Measurements from ENCODE around the gene MEGF6.

The MEGF6 gene

DNA sequence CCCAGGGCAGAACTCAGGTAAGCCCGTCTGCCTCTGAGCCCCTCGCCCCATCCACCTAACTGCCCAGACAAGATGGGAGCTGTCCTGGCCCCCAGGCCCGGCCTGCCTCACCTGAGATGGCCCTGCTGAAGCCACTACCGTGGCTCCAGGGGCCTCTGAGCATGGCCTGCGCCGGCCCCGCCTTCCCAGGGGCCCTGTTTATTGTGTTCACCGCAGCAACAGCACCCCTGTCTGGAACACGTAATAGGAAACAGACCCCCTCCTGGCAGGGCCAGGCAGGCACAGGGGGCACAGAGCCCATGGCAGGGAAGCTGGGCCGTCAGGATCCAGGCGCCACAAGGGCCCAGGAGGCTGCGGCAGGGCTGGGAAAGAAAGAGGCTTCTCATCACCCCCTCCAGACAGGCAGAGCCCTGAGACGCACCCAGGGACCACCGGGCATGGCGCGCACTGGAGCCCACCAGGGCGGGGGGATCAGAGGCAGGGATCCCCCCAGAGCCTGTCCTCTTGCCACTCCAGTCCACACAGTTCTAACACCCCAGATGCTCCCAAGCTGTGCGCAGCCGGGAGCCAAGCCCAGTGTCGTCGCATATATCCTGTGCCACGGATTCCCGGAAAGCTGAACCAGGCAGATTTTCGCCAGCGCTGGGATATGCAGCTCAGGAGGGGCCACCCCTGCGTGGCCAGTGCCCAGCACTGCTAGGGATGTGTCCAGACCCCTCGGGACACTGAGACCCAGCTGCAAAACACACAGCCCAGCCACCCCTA is 94.2 kb downstream of the MEGF6 start:
- DNase-seq: no peak

DNA sequence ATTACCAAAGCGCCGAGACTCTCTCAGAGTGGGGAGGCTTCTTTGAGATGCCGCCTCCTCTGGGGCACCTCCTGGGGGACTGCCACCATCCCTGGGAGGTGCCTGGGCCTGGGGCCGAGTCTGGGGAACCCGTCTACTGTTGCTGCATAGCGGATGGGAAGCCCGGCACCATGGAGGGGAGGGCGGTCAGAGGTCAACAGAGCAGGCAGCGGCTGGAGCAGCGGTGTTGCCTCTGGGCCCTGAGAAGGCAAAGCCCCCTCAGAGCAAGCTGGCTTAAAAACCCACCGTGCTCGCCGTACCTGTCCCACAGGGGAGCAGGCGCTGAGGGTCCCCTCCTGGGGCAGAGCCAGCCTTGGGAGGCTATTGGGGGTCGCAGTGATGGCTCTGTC is 94.8 kb downstream of the MEGF6 start:
- DNase-seq: no peak

DNA sequence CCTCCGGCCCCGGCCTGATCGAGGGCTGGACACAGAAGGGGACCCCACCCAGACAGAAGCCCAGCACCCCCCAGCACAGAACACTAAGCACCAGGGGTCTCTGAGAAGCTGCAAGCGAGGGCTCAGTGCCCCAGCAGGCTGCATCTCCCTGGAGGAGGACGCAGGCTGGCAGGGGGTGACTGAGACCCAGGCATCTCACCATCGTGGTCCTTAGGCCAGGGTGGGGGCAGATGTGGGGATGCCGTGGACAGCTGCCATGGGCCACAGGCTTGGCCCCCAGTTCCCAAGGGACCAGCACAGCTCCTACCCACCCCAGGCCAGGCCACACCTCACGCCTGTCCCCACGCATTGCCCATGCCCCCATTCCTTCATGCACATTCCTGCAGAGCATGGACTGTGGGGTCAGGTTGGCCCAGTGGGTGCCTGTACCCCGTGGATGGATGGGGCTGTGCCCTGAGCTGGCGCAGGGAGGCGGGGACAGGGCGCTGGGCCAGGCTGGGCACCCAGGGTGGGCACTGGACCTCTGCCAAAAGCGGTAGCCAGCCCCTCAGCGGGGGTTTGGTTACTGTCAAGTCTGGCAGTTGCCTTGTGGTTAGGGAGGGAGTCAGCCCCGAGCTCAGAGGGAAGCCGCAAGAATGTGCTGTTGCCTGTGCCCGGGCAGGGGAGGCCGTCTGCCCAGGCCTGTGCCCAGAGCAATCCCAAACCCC is 95.4 kb downstream of the MEGF6 start:
- DNase-seq: no peak

DNA sequence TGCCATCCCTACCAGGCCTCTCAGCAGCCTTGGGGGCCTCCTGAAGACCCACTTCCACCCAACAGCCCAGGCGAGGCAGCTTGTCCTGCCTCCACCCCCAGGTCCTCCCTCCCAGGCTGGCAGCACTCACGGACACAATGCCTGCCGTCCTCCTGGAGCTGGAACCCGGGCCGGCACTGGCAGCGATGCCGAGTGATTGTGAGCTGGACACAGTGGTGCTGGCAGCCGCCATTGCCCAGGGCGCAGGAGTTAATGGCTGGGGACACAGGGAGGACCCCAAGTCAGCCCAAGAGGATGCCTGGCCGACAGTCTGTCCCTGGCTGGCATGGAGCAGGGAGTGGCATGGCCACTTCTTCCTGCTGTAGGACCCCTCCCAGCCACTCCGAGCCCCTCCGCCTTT is 96.0 kb downstream of the MEGF6 start:
- DNase-seq: no peak

DNA sequence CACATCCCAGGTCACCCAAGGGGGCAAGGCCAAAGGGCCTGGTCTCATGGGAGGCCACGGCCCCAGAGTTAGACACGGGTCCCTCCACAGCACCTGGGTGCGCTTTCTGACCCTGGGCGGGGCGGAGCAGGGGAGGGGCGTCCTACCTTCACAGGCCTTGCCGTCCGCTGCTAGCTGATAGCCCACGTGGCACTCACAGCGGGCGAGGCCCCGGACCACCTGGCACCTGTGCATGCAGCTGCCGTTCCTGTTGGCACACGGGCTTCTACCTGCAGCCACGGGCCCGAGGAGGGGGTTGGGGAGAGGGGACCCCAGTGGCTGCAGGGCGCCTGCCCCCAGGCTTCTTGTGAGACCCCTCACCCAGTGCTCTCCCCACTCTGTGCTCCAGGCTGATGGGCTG is 96.9 kb downstream of the MEGF6 start:
- no peak for DNase-seq

DNA sequence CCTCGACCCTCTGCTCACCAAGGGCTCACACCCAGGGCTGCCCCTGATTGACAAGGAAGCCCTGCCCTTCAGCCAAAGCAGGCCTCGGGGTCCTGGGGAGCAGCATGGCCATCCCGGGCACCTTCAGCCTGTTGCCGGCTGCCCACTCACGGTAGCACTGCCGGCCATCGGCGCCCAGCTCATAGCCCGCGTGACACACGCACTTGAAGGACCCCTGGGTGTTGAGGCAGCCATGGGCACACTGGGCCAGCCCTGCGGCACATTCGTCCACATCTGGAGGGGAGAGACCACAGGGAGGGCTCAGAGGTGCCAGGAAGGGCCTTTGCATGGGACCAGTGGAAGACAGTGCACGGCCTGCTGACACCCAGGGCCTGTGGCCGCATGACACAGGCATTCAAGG is 99.5 kb downstream of the MEGF6 start:
- no peak for DNase-seq

DNA sequence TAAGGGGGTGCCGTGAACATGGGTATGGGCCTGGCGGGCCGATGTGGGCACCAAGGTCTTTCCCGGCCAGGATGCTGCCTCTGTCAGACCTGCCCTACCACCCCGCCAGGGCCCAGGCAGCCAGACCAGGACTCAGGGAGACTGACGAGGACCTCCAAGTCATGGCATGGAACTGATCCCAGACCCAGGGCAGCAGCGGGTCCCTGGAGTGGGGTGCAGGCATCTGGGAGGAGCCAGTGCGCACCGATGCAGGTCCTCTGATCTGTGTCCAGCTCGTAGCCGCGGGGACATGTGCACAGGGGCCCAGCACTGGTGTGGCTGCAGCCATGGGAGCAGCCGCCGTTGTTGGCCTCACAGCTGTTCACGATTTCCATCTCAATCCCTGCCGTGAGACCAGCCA is 100.0 kb downstream of the MEGF6 start:
- no peak for DNase-seq

DNA sequence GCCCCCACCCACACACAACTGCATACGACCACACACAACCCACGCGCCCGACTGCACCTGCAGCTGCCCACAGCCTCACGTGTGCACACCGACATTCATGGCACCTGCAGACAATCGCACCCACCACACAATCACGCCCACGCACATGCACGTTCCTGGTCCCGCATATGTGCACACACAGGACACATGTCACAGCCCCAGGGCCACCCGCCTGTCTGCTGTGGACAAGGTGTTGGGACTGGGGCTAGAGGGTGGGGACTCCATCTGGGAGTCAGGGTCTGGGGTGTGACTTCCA is 100.4 kb downstream of the MEGF6 start:
- no peak for DNase-seq

DNA sequence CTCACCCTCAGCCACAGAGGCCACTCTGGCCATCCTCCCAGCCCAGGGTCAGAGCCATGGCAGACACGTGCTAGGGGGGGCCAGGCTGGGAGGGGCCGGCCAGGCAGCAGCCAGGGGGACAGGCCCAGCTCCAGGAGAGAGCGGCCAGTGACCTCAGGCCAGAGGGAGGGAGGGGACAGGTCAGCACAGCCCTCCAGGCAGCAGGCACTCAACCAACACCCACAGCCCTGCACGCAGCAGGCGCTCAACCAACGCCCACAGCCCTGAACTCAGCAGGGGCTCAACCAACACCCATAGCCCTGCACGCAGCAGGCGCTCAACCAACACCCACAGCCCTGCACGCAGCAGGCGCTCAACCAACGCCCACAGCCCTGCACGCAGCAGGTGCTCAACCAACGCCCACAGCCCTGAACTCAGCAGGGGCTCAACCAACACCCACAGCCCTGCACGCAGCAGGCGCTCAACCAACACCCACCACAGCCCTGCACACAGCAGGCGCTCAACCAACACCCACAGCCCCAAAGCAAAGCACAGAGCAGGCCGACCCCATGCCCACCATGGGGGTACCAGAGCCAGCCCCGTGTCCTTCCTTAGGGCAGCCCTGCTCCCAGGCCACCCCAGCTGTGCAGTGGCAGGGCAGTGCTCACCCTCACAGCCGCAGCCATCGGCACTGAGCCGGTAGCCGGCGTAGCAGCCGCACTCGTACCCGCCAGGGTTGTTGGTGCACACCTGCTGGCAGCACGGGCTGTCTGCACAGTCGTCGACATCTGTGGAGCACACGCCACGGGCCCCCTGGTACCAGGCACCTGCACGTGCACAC is 101.0 kb downstream of the MEGF6 start:
- DNase-seq: no peak

DNA sequence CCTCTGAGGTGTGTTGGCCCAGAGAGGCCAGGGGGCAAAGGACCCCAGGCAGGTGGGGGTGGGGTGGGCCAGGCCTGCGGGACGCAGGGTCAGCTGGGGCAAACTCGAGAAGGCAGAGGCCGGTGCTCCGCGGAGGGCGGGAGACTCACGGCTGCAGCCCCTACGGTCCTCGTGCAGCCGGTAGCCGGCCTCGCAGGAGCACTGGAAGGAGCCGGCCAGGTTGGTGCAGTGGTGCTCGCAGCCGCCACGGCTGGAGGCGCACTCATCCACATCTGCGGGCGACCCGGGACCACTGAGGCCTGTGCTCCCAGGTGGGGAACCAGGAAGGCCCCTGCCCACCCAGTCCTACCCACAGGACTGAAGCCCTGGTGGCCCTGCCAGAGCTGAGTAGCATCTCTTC is 101.6 kb downstream of the MEGF6 start:
- DNase-seq: no peak

DNA sequence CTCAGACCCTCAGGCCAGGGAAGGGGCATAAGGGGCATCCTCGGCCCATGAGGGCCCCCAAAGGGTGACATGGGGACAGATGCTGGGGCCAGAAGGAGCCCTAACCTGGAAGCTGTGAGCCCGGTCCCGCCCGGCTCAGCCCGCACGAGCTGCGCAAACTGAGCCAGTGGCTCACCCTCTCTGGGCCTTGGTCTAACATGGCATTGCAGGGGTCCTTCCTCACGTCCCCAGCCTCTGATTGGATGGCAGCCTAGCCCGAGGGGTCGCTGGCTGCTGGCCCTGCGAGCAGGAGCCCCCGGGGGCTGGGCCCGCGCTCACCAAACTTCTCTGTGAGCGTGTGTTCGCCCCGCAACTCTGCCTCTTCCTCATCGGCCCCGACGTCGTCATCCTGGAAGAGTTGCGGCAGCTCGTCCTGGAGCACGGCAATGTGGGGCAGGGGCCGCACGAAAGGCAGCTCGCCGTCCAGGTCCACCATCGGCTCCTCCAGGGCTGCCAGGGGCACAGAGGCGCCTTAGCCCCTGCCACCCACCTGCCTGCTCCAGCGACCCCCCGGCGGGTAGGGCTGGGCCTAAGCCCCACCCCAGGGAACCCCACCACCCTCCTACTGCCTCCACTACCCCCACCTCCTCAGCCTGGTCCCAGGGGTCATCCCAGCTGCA is 102.4 kb downstream of the MEGF6 start:
- no peak for DNase-seq

DNA sequence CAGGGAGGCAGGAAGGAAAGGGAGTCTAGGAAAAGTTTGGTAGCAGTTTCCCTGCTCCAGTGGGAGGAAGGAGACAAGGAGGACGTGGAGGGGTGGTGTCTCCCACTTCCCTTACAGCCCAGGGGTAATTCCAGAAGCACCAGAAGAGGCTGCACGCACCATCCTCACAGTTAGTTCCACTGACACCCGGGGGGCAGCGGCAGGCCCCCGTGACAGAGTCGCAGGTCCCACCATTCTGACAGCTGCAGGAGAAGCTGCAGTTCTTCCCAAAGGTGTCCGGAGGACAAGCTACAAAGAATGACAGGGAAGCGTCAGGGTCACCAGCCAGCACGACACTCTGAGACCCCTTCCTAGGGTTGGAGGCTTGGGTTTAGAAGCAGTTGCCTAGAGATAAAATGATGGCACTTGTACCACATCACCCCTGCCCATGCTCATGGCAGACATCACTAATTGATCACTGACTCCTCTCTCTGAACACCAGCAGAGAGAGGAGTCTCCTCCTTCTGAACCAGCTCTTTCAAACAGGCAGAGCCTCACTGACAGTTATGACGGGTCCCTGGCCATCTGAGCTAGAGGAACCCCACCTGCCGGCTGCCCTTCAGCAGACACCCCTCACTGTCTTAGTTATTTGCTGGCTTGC is 103.6 kb downstream of the MEGF6 start:
- DNase-seq: no peak

DNA sequence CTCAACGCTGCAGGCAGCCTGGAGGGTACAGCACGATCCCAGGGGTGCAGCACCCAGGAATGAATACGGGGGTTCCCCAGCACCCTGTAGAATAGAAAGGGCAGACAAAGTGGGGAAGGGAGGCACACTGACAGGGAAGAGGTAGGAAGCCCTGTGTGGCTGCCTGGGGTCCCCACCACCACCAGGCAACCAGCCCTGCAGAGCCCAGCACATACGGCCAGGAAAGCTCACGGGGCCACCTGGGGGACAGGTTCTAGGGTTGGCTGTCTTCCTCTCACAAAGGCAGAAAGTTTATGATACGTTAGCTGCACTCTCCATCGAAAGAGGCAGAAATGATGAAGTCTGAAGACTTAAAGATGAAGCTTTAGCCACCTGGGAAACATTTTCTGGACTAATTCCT is 104.4 kb downstream of the MEGF6 start:
- DNase-seq: no peak

DNA sequence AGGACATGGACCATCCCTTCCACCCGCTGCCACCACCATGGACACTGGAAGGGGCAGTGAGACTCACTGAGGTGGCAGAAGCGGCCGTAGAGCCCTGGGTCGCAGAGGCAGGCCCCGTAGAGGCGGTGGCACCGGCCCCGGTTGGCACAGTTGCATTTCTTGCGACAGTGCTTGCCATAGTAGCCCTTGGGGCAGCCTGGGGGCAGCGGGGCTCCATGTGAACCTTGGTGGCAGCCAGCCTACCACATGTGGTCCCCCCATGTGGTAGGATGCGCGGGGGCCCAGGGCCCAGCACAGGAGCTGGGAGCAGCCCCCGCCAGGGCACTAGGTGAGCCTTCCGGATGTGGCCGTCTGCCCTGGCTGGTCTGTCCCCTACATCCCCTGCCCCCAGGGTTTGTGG is 105.3 kb downstream of the MEGF6 start:
- no peak for DNase-seq

DNA sequence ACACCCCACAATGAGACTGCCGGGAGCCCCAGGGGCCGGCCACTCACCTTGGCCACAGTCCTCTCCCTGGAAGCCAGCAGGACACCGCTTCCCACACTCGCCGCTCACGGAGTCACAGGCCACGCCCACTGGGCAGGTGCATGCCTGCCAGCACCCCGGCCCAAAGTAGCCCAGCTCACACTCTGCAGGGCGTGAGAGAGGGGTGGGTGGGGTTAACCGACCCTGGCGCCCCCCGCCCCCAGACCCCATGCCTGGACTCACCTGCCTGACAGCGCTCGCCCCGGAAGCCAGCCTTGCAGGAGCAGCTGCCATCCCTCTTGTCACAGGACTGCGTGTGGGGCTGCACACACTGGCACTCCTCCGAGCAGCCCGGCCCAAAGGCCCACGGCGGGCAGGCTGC is 106.1 kb downstream of the MEGF6 start:
- no peak for DNase-seq

DNA sequence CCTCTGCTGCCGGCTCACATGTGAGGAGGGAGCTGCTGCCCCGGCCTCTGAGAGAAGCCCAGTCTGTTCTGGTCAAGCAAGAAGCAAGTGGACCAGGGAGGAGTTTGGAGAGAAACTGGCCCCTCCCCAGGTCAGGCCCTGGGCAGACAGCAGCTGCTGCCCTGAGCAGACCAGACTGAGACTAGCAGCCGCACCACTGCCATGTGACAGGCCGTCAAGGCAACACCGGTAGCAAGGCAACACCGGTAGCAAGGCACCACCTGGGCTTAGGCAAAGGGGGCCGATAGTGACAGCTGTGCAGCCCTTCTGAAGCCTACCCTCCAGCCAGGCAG is 106.5 kb downstream of the MEGF6 start:
- no peak for DNase-seq

DNA sequence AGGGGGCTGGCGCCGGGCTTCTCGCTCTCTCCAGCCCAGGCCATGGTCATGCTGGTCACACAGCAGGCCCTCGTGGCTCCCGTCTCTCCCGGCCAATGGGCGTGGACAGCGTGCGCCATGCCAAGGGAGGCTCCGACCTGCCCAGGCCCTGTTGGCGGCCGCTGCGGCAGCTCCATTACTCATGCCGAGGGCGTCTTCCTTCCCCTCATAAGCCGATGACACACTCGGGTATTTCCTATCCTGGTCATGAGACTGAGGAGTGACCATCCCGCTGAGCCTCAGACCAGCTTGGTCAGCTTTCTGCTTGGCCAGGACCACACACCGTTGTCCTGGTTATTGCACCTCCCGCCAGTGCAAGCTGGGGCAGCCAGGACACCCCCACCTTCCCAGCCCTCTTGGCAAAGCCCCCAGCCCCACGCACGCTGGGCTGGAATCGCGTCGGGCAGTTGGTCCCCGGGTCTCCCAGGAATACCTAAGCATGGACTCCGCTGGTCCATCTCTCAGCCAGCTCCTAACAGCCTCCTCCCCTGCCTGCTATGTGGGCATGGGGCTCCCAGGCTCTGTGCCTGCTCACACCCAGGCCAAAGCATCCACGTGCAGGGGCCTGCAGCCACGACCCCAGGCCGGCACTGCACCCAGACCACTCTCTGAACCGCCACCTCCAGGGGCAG is 107.0 kb downstream of the MEGF6 start:
- no peak for DNase-seq

DNA sequence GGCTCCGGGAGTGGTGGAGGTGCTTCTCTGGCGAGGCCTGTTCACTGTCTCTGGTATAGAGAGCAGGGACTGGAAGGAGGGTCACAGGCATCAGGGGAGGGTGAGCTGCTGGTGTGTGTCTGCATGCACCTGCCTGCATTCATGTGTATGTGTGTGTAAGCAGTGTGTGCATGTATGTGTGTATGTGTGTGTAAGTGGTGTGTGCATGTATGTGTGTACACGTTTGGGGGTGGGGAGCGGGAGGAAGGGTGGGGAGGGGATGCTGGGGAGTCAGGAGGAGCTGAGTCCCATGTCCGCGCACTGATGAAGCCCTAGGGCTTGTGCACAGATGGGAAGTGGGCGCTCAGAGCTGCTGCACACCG is 107.8 kb downstream of the MEGF6 start:
- no peak for DNase-seq

DNA sequence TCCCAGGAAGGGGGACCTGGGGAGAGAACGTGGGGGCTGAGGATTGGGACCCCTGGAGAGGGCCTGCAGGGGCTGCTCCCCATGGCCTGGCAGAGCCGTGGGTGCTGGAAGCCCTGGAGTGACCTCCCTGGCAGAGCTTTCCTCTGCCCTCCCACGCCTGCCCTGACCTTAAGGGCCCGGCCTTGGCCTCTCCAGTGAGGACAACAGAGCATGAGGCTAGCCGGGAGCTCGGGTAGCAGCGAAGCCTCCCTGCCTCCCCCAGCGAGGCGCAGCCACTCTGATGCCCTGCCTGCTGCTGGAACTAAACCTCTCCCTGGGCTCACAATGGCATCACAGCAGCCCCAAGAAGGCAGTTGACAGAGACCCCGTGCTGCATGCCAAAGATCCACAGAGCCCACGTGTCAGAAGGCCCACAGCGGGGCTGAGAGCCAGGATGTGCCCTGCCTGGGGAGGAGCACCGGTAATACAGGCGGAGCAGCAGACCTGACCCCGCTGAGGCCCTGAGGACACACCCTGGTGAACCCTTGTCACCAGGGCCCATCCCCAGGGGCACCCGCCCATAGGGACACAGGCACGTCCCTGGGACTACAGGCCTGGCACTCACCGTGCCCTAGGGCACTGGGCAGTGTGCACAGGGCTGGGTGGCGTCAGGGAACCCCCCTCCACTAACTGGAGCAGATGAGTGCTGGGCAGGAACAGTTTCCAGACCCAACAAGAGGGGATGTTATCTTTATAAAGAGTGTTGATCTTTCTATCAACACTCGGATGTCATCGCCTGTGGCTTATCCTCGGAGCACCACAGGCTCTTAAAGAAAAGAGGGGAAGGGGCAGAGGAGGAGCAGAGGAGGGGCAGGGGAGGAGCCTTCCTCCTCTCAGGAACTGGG is 108.4 kb downstream of the MEGF6 start:
- no peak for DNase-seq

DNA sequence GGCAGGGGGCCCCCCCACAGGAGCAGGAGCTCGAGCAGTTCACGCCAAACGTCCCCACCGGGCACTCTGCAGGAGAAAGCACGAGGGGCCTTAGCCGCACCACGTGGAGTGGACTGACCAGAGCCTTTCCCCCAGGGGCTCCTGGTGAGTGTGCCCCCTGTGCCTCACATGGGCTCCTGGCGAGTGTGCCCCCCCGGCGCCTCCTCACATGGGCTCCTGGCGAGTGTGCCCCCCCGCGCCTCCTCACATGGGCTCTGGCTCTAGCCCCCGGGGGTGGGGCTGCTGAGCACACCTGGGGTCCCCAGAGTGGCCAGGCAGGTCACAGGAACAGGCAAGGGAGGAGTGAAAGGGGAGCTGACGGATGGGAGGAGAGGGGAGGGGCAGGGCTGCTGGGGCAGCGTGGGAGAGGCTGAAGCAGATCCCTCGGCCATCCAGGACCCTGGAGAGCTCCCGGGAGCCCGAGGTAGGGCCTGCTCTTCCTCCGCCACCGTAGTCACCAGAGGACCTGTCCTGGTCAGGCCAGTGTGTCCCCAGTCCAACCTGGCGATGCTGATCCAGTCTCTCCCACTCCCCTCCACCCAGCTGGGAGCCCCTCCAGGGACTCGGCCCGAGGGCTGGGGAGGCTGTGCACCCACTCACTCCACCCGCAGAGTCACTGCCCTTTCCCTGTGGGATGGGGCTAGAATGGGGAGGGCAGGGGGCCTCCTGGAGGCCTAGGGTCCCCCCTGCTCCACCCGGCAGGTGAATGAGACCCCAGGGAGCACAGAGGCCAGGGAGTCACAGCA is 109.3 kb downstream of the MEGF6 start:
- DNase-seq: no peak

DNA sequence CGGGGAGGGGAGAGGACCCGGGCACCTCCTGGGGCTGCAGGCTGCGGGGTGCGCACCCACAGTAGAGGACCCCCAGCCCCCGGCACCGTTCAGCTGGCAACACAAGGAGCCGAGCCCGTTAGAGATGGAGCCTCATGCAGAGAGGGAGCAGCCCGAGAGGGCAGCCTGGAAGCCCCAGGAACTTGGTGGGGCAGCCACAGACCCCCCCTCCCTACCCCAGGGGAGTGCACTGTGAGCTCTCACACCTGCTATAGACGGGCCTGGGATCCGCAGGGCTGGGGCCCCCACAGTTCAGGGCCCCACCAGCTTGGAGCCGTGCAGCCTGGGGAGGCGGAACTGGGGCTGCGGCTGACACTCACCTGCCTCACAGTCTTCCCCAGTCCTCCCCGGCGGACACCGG is 109.9 kb downstream of the MEGF6 start:
- DNase-seq: no peak

Measured in NCI-H1436 treated with DMSO at 0.1 percent for 48 hours (cell line).